Astrocyte of the cerebellum (primary cell): ENCODE results near the gene CPT1C.

Experiments
- DNase-seq: peaks from one replicate; pipeline ENCODE4 v3.0.0-alpha.2; 2011; ENCODE audit warnings: low read depth
- H3K4me3 ChIP-seq: 2 replicates; pipeline ENCODE4 v1.5.1; 2011; ENCODE audit warnings: mild to moderate bottlenecking, low read depth, low read length, moderate library complexity
- CTCF ChIP-seq: IDR thresholded peaks from 2 replicates; pipeline ENCODE4 v1.5.1; 2012; ENCODE audit warnings: low read length, low read depth, moderate library complexity, mild to moderate bottlenecking; ENCODE audit errors: missing control alignments
- in situ Hi-C: cut with HindIII; loops from 2 replicates; pipeline ENCODE4 v1.10.0; 2017; ENCODE audit warnings: low sequenced_read_pairs

The CPT1C gene

DNA sequence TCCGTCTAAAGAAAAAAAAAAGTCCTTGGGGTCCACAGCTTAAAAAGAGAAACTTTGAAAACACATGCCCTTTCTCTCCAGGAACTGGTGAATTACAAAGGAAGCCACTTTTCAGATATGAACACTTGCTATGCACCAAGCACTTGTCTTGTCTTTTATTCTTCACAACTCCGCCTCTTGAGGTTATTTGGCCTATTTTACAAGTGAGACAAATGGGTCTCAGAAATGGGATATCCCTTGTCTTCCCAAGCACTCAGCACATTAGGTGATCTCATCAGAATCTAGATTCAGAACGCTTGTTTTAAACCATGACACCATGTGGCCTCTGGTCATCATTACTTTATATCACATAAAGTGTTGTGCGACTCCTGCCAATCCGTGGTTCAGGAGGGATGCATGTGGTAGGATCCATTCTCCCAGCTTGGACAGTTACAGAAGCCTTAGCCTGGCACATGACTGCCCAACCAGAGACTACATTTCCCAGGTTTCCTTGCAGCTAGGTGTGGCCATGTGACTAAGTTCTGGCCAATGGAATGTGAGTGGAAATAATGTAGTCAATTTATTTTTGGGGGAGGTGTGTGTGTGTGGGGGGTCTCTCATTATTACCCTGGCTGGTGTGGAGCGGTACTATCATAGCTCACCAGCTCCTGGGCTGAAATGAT lies 58.3 kb downstream of the CPT1C start:
- H3K4me3 ChIP-seq, result no peak overlapping the region
- DNase-seq, result no peak
- in situ Hi-C loops, result no loop called here
- TF ChIP-seq CTCF, result no peak

DNA sequence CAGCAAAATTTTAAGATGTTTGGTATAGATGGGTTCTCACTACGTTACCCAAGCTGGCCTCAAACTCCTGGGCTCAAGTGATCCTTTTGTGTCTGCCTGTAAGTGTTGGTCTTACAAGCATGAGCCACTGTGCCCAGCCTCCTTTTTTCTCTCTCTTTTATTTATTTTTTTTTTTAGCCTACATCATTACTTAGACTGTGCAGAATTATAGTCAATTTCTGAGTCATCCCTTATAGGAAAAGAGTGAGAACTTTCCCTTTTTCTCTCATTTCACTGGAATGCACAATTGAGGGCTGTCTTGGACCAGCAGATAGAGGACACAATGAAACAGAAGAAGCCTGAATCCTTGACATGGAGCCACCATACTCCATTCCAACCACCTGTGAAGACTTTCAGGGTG lies 58.9 kb downstream of the CPT1C start:
- in situ Hi-C loops, result no loop called here
- no peak overlapping the region for H3K4me3 ChIP-seq
- no peak for DNase-seq
- no peak for TF ChIP-seq CTCF

DNA sequence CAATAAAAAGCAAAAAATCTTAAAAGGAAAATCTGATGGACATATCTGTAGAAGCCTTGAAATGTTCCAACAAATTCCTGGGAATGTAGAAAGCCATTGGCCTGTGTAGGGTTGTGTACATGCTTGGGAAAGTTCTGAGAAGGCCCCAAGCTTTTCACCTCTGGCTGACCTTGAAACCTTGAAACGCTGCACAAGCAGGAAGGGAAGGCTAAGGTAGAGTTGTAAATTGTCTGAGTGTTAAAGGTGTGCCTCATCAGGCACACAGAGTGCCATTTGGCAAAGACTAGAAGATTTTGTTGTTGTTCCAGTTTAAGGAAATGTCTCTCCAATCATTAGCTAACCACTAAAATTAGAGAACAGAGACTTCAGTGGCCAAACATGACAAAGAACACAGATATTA lies 61.8 kb downstream of the CPT1C start:
- in situ Hi-C loops, result no loop called here
- DNase-seq, result no peak
- TF ChIP-seq CTCF, result no peak
- H3K4me3 ChIP-seq, result no peak overlapping the region

GRCh38 chr19:49755956-49756355 lies 65.0 kb downstream of the CPT1C start:
- no peak for DNase-seq
- in situ Hi-C loops, result no loop called here
- no peak for TF ChIP-seq CTCF
- no peak overlapping the region for H3K4me3 ChIP-seq

GRCh38 chr19:49758292-49758691 lies 67.4 kb downstream of the CPT1C start:
- in situ Hi-C loops, result no loop called here
- peak; percentile 28 for DNase-seq
- no peak for TF ChIP-seq CTCF
- H3K4me3 ChIP-seq, result no peak overlapping the region

- no peak for TF ChIP-seq CTCF
- DNase-seq, result no peak
- H3K4me3 ChIP-seq, result no peak overlapping the region
- in situ Hi-C loops, result no loop called here
These were observed 70.3 kb downstream of the CPT1C start for GRCh38 chr19:49761249-49761624.
